LHCN-M2 (cell line): Measurements from ENCODE around the gene S1PR2. TPM values are rescaled to one million over a fixed set of nuclear protein-coding genes. Genes with fewer than 3 reads are reported as not detected.
"Not testable (repeated sequence)": the region's sequence is repeated elsewhere in the genome, so short reads cannot be mapped to it uniquely, and the experiment has no call there.

Source experiments
- DNase-seq: peaks from one replicate; pipeline ENCODE4 v3.0.0-alpha.2; 2012; ENCODE audit warnings: low read depth
- total RNA-seq: library from RNA; depleted of rRNA; stranded (reverse); fragments of >200 nt; gene quantifications from 2 replicates; pipeline ENCODE4 v1.2.3, GENCODE V29; 2014

The S1PR2 gene
- total RNA-seq, 1 experiment from 2014 or later: 1.8 TPM

- DNase-seq: no peak
Measured at GRCh38 chr19:10226021-10226375, 5.1 kb downstream of the S1PR2 start.

- DNase-seq: no peak
Measured at GRCh38 chr19:10224337-10224736, 6.8 kb downstream of the S1PR2 start.

GRCh38 chr19:10223488-10224213 lies 7.5 kb downstream of the S1PR2 start:
- DNase-seq: no peak

GRCh38 chr19:10222201-10222890 lies 8.8 kb downstream of the S1PR2 start:
- DNase-seq: no peak

GRCh38 chr19:10220695-10221094 lies 10.4 kb downstream of the S1PR2 start:
- DNase-seq: no peak

GRCh38 chr19:10219678-10220077 lies 11.5 kb downstream of the S1PR2 start:
- no peak for DNase-seq

GRCh38 chr19:10217085-10217484 lies 14.0 kb downstream of the S1PR2 start:
- no peak for DNase-seq

- no peak for DNase-seq
Measured at GRCh38 chr19:10214784-10215183, 16.3 kb downstream of the S1PR2 start.

GRCh38 chr19:10211691-10212090 lies 19.4 kb downstream of the S1PR2 start:
- DNase-seq: no peak

- DNase-seq: no peak
Measured at GRCh38 chr19:10211061-10211460, 20.1 kb downstream of the S1PR2 start.

GRCh38 chr19:10209315-10209714 lies 21.8 kb downstream of the S1PR2 start:
- peak; percentile 69 for DNase-seq

GRCh38 chr19:10207026-10207425 lies 24.1 kb downstream of the S1PR2 start:
- DNase-seq: no peak

GRCh38 chr19:10206226-10206885 lies 24.8 kb downstream of the S1PR2 start:
- no peak for DNase-seq

- no peak for DNase-seq
Measured at GRCh38 chr19:10205636-10206035, 25.5 kb downstream of the S1PR2 start.

- DNase-seq: no peak
Measured at GRCh38 chr19:10203686-10204085, 27.4 kb downstream of the S1PR2 start.

- DNase-seq: no peak
Measured at GRCh38 chr19:10201176-10201575, 30.0 kb downstream of the S1PR2 start.

GRCh38 chr19:10200101-10200500 lies 31.0 kb downstream of the S1PR2 start:
- not testable (repeated sequence) for DNase-seq

- DNase-seq: not testable (repeated sequence)
Measured at GRCh38 chr19:10198889-10199644, 32.1 kb downstream of the S1PR2 start.

GRCh38 chr19:10195199-10195519 lies 36.0 kb downstream of the S1PR2 start:
- DNase-seq: no peak

- peak; percentile 96 for DNase-seq
Measured at GRCh38 chr19:10194500-10195198, 36.5 kb downstream of the S1PR2 start, which contains the start of gene DNMT1. Gene DNMT1 (minus strand): TSS chr19:10194953. CDS start chr19:10194899, 54 bp downstream.

GRCh38 chr19:10193790-10194499 lies 37.2 kb downstream of the S1PR2 start:
- DNase-seq: peak; percentile 56
